ENCODE measurements around the gene SSMEM1.

The SSMEM1 gene, protein sequence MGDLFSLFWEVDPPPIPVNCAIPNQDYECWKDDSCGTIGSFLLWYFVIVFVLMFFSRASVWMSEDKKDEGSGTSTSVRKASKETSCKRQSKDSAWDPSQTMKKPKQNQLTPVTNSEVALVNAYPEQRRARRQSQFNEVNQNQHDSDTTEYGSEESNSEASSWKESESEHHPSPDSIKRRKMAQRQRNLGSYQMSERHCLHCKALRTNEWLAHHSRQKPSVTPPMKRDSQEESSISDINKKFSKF

DNA sequence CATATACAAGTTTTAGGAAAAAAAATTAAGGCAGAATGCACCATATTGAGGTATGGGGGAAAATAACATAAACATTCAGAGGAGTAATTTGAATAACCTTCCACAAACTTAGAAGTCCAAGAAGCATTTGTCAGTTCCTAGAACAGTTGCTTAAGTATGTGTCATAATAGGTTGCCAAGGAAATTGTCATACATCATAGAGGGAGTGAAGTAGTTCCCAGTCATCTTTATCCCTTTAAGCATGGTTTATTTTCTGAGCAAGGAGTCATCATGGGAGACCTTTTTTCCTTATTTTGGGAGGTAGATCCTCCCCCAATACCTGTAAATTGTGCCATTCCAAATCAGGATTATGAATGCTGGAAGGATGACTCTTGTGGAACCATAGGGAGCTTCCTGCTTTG lies at the start of gene SSMEM1:
Gene SSMEM1, plus strand, starts transcription at position 219 of the 400 bp plus-strand sequence. Its CDS starts 51 bp downstream, at position 270.
- no peak for TF ChIP-seq CTCF (conservative IDR thresholded peaks at IDR 0.05)
- no peak within 1 kb of the TSS for H3K27ac ChIP-seq

- no peak for TF ChIP-seq CTCF (conservative IDR thresholded peaks at IDR 0.05)
- no peak overlapping the region for H3K27ac ChIP-seq
Measured at GRCh38 chr7:130160023-130160422, 47.6 kb upstream of the SSMEM1 start.

DNA sequence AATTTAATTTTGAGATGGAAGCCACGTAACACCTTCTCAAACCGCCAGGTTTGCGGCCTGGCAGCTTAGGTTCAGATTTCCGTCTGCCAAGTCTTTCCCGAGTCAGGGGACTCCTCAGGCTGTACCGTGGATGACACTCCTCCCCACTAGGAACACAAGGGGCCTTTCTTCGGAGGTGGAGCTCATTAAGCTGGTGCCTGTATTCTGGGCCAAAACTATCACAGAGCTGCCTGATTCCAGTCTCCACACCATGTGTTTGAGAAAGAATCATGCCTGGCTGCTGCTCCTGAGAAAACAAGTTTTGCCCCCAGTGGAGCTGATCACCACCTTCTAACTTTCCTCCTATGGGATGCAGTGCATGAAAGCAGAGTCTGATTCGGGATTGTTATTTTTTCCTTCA lies 47.2 kb upstream of the SSMEM1 start:
- no peak overlapping the region for H3K27ac ChIP-seq
- no peak for TF ChIP-seq CTCF (conservative IDR thresholded peaks at IDR 0.05)

DNA sequence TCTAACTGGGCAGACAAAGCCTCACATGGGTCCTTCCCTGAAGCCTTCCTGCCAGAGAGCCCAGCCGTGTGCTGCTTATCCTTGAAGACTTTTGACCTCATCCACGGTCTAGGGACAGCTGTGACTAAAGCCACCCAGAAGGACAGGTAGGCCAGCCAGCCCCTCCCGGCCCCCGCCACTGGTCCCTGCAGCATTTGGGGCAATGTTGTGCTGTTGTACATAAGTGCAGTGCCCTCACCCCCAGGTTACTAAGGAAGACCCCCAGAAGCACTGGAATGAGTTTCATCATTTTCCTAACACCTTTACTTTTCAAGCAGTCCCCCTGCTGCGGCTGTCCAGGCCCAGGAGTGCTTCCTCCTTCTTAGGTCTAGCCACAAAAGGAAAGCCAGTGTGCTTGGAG lies 45.5 kb upstream of the SSMEM1 start:
- no peak for TF ChIP-seq CTCF (conservative IDR thresholded peaks at IDR 0.05)
- no peak overlapping the region for H3K27ac ChIP-seq

GRCh38 chr7:130174237-130174959 lies 33.3 kb upstream of the SSMEM1 start:
- no peak overlapping the region for H3K27ac ChIP-seq
- no peak for TF ChIP-seq CTCF (conservative IDR thresholded peaks at IDR 0.05)

GRCh38 chr7:130178251-130178650 lies 29.4 kb upstream of the SSMEM1 start:
- no peak overlapping the region for H3K27ac ChIP-seq

More at GRCh38 chr7:130178251-130178650, 29.4 kb upstream of the SSMEM1 start:
- TF ChIP-seq CTCF (conservative IDR thresholded peaks at IDR 0.05), result no peak

All from VCaP (cell line).